ENCODE measurements around the gene ACBD4.

- peak; percentile 94 for TF ChIP-seq CTCF (conservative IDR thresholded peaks at IDR 0.05; ENCODE audit: low read length)
- TF ChIP-seq EZH2phosphoT487 (IDR thresholded peaks at IDR 0.05; ENCODE audit: borderline replicate concordance, low read depth, low read length), result no peak
Observed at GRCh38 chr17:45149037-45149668, 13.7 kb downstream of the ACBD4 start.

Measured in OCI-LY7 (cell line).